ENCODE measurements around the gene MRI1.

DNA sequence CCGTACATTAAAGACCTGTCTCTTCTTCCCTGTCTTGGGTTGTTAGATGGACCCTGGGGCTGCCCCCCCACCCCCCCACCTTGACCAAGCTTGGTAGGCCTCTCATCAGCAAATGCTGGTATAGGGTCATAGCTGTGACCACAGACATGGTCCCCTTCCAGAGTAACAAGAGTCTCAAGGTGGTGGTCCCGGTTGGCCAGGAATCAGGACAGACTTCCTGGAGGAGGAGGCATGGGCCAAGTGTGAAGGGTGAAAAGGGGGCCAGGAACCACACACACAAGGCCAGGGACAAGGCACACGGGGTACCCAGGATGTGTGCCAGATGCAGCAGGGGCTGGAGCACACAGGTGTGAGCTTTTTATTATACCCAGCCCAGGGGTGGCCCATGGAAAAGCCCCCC, 1.1 kb upstream of the MRI1 start:
- TF ChIP-seq POLR2A (IDR thresholded peaks at IDR 0.05): no peak
- TF ChIP-seq, protein P1, sequence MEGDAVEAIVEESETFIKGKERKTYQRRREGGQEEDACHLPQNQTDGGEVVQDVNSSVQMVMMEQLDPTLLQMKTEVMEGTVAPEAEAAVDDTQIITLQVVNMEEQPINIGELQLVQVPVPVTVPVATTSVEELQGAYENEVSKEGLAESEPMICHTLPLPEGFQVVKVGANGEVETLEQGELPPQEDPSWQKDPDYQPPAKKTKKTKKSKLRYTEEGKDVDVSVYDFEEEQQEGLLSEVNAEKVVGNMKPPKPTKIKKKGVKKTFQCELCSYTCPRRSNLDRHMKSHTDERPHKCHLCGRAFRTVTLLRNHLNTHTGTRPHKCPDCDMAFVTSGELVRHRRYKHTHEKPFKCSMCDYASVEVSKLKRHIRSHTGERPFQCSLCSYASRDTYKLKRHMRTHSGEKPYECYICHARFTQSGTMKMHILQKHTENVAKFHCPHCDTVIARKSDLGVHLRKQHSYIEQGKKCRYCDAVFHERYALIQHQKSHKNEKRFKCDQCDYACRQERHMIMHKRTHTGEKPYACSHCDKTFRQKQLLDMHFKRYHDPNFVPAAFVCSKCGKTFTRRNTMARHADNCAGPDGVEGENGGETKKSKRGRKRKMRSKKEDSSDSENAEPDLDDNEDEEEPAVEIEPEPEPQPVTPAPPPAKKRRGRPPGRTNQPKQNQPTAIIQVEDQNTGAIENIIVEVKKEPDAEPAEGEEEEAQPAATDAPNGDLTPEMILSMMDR (IDR thresholded peaks at IDR 0.05): no peak

Data from right lobe of liver (tissue), 4 donors.